Neutrophil (primary cell): Measurements from ENCODE around the gene SIGLEC12.

Experiments
- H3K27ac ChIP-seq: fragments of 200-600 bp; sonication (generic); 2 replicates; pipeline ENCODE4 v1.5.1; 2016; ENCODE audit warnings: mild to moderate bottlenecking, moderate library complexity
- H3K27me3 ChIP-seq: fragments of 200-600 bp; sonication (generic); 2 replicates; pipeline ENCODE4 v1.6.0; 2016; ENCODE audit warnings: mild to moderate bottlenecking
- H3K36me3 ChIP-seq: fragments of 200-600 bp; sonication (generic); 2 replicates; pipeline ENCODE4 v1.5.1; 2017
- H3K4me1 ChIP-seq, 2 experiments: fragments of 200-600 bp in 1 of 2; sonication (generic) in 1 of 2; 1 replicate in 1 of 2; 2 replicates in 1 of 2; pipeline versions ENCODE4 v1.5.1 to v1.6.1; 2013 to 2016; ENCODE audit warnings: low read depth in 1 of 2, low read length in 1 of 2, mild to moderate bottlenecking in 1 of 2, moderate library complexity in 1 of 2; ENCODE audit not compliant: control insufficient read depth in 1 of 2, insufficient read depth in 1 of 2
- H3K4me3 ChIP-seq, 2 experiments: fragments of 200-600 bp in 1 of 2; sonication (generic) in 1 of 2; 1 replicate in 1 of 2; 2 replicates in 1 of 2; pipeline ENCODE4 v1.5.1; 2013 to 2016; ENCODE audit warnings: low read depth in 1 of 2, low read length in 1 of 2, mild to moderate bottlenecking in 1 of 2, moderate library complexity in 1 of 2
- H3K9me3 ChIP-seq: fragments of 200-600 bp; sonication (generic); 2 replicates; pipeline ENCODE4 v1.5.1; 2016
- CTCF ChIP-seq: fragments of 200-600 bp; sonication (generic); IDR thresholded peaks from 2 replicates; pipeline ENCODE4 v1.5.1; 2016; ENCODE audit warnings: antibody characterized with exemption

The SIGLEC12 gene

GRCh38 chr19:51476164-51476563 is 25.4 kb downstream of the SIGLEC12 start:
- Histone ChIP-seq H3K9me3 (no peaks in the 10 kb centered on the region), H3K27me3 (peaks cover 25% of the 10 kb centered on the region), H3K4me3 (no peak overlapping the region), H3K4me1 (peaks cover 4 to 7% of the 10 kb centered on the region in 2 experiments), H3K27ac (no peak overlapping the region), H3K36me3 (no peaks in the 10 kb centered on the region)
- no peak for TF ChIP-seq CTCF

GRCh38 chr19:51473009-51473707 is 28.4 kb downstream of the SIGLEC12 start:
- no peaks in the 10 kb centered on the region for H3K9me3 ChIP-seq
- H3K27ac ChIP-seq: no peak overlapping the region
- no peak overlapping the region for H3K4me3 ChIP-seq
- no peaks in the 10 kb centered on the region for H3K36me3 ChIP-seq
- H3K27me3 ChIP-seq: no peaks in the 10 kb centered on the region
- peak; percentile 69 for TF ChIP-seq CTCF
- H3K4me1 ChIP-seq: peaks cover 19 to 24% of the 10 kb centered on the region in 2 experiments

GRCh38 chr19:51472607-51473006 is 29.0 kb downstream of the SIGLEC12 start:
- no peak for TF ChIP-seq CTCF
- no peak overlapping the region for H3K4me3 ChIP-seq
- H3K4me1 ChIP-seq: peaks cover 23 to 26% of the 10 kb centered on the region in 2 experiments
- H3K27ac ChIP-seq: no peak overlapping the region
- no peaks in the 10 kb centered on the region for H3K9me3 ChIP-seq
- no peaks in the 10 kb centered on the region for H3K27me3 ChIP-seq
- no peaks in the 10 kb centered on the region for H3K36me3 ChIP-seq

GRCh38 chr19:51471527-51471926 is 30.1 kb downstream of the SIGLEC12 start:
- H3K4me1 ChIP-seq: peaks cover 31 to 33% of the 10 kb centered on the region in 2 experiments
- H3K36me3 ChIP-seq: no peaks in the 10 kb centered on the region
- TF ChIP-seq CTCF: no peak
- H3K9me3 ChIP-seq: no peaks in the 10 kb centered on the region
- no peaks in the 10 kb centered on the region for H3K27me3 ChIP-seq
- no peak overlapping the region for H3K27ac ChIP-seq
- no peak overlapping the region for H3K4me3 ChIP-seq

- Histone ChIP-seq H3K27me3 (no peaks in the 10 kb centered on the region), H3K27ac (no peak overlapping the region), H3K9me3 (no peaks in the 10 kb centered on the region), H3K4me1 (peaks cover 37 to 38% of the 10 kb centered on the region in 2 experiments), H3K4me3 (no peak overlapping the region), H3K36me3 (no peaks in the 10 kb centered on the region)
- TF ChIP-seq CTCF: no peak
These were observed 30.6 kb downstream of the SIGLEC12 start for GRCh38 chr19:51470966-51471365.
